SW 1271 (cell line): Measurements from ENCODE around the gene KCNH8.

ENCODE experiments used
- DNase-seq, 2 experiments: peaks; one replicate each; lab custom pipeline; 2025; lab: John Stamatoyannopoulos, UW

Gene KCNH8

DNA sequence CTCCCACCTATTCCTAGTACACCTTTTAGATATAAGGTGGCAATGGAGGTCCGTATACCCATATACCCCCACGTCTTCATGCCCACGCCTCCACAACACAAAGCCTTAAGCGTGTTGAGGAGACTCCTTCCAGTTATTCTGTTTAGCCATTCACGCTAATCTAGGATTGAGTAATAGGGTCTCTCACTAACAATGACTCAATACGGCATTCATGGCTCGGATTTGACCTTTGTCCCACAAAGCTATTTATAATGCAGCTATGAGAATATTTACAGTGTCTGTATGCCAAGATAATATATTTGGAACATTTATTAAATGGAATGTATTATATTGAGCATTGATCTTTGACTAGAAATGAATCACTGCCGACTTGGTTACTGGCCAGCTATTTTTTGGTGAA lies 215.8 kb downstream of the KCNH8 start:
- DNase-seq = no peak

DNA sequence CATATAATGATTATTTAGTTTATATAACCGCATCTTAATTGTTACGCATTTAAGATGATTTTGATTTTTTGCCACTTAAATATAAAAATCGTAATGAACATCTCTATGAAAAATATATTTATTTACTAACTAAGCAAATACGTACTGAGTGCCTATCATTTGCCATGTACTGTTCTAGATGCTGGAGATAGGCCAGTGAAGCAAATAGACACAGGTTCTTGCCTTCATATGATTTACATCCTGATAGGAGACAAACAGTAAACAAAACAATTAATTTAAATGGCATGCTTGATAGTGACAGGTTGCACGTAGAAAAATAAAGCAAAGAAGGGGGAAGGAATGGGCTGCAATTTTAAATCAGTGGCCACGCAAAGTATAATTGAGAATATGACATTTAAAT lies 217.2 kb downstream of the KCNH8 start:
- no peak for DNase-seq

DNA sequence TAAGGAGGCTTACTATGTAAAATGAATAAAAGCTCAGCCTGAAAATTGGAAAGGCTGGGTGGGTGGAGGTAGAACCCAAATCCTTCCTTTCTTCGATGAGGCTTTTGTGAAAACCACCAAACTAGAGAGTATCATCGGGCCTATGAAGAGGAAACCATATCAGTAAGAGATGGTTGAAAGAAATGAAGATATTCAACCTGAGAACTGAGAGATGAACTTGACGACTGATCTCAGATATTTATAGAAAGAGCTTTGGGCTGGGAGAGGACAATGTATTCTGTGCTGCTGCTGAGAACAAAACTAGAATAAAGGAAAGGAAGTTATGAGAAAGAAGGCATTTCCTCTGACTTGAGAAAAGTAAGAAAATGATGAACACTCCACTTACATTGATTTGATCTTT lies 236.6 kb downstream of the KCNH8 start:
- no peak for DNase-seq

DNA sequence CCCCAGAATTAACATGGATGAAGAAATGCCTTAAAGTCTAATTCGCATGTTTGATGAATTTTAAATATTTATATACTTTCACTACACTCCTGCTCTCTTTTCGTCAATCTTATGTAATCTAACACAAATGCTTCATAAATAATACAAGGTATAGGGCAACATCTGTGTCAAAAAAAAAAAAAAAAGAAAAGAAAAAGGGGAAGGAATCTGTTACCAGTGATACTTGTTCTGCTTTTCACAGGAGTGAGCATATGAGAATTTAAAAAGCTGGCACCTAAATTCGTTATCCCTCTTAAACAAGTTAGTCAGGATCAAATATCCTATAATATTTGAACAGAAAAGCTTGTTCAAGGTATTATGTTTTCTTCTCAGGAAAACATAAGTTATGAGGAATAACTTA lies 243.8 kb downstream of the KCNH8 start:
- no peak for DNase-seq

DNA sequence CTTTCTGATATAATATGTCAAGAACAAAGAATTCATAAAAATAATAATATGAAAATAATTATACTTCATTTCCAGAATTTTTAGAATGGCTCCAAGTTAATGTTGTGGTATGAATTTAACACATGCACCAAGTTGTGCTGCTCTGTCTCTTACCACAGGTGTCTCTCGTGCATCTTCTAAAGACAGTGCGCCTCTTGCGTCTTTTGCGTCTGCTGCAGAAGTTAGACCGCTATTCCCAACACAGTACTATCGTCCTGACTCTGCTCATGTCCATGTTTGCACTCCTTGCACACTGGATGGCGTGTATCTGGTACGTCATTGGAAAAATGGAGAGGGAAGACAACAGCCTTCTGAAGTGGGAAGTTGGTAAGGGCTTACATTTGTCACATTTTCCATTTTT lies 246.6 kb downstream of the KCNH8 start:
- no peak for DNase-seq

DNA sequence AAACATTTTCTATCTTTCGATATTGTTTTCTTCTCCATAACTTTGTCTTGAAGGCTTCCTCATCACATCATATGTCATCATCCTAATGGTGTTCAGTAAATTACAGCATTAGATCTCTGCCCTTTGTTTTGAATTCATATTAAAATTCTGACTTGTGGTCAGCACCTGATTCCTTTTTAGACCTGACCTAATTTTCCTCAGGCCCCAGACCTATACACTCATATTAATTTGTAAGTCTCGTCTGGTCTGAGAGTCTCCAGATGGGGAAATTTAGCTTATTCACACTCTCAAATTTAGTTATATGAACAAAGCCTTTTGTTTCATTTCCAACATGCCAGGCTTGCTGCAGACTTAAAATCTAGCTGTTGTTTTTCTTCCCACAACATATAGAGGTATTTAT lies 248.4 kb downstream of the KCNH8 start:
- DNase-seq = no peak

DNA sequence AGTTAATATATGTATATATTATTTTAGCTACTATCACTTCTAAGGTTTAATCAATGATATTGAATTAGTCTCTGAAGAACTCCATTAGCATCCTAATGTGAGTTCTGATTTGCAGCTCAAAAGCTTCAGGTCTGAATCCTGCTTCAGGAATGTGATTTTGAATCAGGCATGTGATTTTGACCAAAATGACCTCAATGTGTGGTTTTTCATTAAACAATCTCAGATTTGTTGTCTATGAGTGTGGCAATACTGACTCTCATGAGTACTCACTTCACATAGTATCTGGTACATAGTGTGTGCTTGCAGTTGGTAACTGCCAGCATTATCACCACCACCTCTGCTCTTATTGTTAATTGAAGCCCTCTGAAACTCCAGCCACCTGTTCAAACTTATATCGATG lies 251.0 kb downstream of the KCNH8 start:
- no peak for DNase-seq

DNA sequence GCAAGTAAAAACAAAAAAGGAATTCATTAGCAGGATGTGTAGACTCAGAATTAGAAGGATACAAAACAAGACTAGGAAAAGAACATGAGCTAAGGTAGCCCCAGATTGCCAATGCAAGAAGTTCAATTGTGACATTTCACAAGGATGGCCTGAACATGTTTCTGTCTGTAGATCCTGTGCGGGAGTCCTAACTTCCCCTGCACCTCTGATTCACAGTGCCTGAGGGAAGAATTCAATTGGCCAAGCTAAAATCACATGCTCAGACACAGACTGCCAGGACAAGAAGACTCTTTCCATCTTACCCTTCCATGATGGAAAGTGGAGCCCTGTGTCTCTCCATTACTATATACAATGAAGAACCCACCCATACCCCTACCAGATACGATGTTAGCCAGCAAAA lies 251.5 kb downstream of the KCNH8 start:
- no peak for DNase-seq

DNA sequence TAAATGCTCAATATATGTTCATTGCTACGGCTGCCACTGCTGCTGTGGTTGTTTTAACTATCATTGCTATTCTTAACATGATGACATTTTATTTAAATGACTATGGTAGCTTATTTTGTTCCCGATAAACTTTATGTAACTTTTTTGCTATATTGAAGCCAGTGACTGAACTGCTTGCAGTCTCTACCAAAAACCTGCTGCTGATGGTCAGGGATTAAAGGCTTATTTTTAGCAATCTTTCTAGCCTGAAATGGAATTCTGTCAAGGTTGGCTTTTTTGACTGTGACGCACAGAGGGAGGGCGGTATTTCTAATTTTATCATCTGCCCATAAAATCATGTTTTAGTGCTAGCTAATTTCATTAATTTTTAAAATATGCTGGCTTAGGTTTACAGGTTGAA lies 271.8 kb downstream of the KCNH8 start:
- DNase-seq = no peak

DNA sequence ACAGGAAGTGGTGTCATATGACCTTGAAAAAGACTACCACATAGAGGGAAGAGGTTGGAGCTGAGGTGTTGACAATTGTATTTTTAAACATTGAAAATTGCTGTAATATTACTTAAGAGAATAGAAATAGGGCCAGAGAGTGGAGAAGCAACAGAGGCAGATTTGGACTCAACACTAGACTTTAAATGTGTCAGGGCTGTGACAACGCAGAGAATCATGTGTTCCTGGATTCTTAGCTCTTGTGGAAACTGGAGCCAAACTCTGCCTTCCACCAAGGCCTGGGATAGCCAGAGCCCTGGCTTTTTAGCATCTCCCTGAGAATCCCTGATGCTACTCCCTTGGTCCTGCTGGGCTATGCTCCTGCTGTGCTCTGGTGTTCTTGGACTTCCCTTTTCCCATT lies 277.5 kb downstream of the KCNH8 start:
- DNase-seq = no peak

DNA sequence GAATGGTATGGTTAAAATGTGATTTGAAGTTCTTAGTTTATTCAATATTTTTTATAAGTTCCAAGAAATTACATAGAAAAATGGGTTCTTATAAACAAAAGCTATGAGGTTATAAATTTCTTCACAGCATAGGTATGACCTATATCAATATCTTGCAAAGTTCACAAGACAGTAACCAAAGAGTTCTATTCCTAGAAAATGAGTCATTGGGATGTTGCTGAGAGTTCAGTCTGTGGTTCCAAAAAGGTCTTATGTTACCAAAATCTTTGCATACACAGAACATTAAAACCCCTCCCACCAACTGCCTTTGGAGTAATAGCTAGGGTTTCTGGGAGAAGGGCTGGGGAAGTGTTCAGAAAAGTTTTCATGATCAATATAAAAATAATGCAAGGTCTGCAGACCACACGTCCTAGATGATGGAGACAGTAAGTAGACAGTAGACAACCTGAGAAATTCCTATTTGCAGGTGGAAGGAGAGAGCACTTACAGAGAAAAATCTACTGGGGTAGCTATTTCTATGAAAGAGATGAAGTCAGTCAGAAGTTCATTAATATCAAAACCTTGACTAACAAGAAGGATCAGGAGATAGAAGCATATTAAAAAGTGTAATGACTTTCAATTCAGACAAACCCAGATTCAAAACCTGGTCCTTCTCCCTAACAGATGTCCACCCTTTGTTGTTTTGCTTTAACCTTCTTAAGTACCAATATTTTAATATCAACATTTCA lies 279.3 kb downstream of the KCNH8 start:
- DNase-seq = no peak

DNA sequence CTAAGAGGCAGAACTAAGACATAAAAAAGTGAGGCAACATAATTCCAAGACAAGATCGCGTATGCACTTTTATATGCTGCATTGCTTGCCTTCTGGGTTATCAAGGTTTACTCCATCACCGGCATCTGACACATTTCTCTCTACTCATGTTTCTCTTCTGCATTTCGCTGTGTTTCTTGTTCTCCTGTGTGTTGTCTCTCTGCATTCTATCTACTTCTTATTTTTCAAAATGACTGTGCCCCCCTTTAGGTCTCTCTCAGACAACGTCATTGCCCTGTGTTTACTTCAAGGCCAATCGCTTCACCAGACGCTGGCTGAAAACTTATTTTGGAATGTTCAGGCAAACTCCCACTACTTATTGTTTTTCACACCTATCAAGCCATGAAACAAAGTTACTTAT lies 280.4 kb downstream of the KCNH8 start:
- DNase-seq = no peak

DNA sequence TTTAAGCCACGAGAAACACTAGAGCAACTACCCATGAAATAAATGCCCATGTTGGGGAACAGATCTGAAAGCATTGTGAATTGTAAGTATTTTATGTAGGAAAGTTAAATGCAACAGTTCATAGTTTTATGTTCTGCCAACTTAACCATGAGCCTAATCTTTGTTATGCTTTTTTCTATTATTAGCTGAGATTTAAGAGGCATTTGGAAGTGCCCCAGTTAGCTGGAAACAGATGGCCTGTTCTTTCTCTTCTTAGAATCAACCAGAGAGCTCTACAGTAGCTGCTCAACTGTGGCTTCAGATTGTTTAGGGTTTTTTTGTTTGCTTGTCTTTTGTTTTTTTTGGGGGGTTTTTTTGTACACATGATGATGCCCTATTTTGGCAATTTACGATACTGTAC lies 284.4 kb downstream of the KCNH8 start:
- DNase-seq = no peak

DNA sequence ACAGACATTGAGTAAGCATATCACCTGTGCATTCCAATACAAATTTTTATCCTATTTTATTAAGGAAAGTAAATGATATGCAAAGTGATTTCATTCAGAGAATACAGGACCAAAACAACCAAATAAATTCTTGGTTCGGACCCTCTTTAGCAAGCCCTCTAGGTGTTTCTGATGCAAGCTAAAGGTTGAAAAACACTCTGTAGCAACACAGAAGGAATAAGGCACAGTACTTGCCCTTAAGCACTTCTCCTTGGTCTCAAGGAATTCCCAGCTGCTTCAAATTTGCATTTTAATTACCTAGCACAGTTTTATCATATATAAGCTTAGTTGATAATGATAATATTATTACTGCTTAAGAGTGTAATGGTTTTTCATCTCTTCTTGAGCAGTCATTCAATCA lies 288.4 kb downstream of the KCNH8 start:
- DNase-seq = no peak

DNA sequence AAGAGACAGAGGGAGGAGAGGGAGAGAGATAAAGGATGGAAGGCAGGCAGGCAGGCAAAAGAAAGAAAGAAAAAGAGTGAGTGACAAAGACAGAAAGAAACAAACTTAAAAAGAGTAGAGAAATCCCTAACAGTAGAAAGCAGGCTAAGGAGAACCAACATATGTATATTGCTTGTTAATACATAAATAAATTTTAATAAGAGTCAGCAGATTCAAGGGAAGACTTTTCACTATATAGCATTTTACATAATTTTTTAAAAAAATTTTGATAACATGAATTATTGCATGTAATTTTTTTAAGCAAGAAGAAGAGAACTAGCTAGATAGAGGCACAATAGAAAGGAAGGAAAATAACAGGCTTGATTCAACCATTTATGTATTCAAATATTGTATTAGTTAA lies 291.6 kb downstream of the KCNH8 start:
- DNase-seq = no peak

DNA sequence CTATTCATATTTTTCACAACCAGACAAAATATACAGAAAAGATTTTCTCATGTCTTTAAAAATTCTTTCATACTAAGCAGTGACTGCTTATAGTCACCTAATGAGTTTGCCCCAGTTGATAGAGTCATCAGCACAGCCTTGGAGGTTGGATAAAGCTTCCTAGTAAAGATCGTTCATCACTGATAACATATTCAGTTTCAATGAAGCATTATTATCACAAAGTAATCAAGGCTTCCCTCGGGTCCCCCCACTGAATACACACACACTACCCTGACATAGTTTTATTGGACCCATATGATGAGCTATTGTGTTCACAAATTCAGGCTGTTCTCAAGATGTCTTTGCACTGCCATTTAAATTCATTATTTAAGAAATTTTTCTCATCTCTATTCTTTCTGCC lies 297.8 kb downstream of the KCNH8 start:
- no peak for DNase-seq

DNA sequence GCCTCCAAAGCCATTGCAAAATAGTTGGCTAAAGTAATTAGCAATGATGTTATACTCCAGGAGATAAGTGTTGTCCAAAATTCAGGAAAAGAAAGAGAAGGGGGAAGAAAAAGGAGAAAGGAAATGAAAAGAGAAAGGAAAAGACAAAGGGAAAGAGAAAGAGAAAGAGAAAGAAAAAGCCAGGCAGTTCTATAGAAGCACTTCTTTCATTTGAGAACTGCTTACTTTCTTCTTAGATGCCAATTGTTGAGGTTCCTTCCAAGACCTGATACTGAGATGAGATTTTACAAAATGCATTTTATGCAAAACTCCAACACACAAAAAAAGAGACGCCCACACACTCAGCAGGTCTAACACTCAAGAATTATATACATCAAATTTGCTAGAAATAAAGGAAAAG lies 298.4 kb downstream of the KCNH8 start:
- DNase-seq = no peak

DNA sequence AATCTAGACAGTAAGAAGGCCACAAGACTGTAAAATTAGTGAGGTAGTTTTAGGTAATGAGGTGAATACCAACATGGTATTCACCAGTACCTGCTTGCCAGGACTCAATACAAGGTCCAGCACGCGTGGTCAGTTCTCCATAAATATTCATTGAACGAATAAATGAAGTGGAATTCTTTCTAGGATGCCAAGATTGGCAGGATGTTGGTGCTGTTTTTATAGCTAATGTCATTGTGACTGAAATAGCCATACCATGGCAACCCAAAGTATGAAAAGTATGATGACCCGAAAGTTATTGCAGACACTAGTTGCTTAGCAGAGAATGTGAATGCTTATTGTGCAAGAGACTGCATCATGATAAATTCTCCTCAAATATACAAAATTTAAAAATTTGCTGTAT lies 307.2 kb downstream of the KCNH8 start:
- DNase-seq = no peak

DNA sequence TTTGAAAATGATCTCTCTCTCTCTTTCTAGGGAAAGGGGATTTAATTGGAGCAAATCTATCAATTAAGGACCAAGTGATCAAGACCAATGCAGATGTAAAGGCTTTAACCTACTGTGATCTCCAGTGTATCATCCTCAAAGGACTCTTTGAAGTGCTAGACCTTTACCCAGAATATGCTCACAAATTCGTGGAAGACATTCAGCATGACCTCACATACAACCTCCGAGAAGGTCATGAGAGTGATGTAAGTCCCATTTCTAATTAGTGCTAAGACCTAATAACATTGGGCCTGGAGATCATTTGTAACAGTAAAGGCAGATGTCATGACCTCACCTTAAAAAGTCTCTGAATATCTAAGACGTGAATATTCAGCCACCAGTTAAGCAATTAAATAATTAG lies 308.4 kb downstream of the KCNH8 start:
- no peak for DNase-seq

DNA sequence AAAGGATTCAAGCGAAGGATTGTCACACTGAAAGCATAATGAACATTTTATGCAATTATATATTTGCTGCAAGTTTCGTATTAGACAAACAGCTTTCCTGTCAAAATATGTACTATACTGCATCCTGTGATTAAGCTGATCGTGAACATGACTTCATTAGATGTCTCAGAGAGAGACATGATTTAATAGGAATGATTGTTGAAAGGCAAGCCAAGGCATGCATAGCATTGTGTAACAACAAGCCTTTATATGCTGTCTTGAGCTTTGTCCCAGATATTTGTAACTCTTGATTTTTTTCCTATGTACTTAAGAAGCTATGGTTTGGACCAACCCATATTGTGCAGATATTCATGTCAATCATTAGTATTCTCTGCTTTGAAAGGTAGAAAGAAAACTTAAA lies 309.1 kb downstream of the KCNH8 start:
- no peak for DNase-seq

DNA sequence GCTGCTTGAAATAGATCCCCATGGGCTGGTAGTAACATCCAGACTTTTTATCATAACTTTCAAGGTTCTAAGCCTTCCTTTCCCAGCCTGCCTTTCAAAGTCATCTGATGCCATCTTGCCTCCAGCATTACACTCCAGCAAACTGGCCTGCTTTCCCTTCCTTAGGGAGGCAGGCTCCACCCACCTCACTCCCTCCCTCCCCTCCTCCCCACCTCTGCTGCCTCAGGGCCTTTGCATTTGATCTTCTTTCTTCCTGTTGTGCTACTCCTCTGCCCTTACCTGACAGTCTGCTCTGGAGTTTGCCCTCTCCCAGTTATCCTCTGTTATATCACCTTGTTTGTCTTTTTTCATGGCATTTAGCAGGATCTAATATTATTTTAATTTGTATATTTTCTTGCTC lies 319.5 kb downstream of the KCNH8 start:
- DNase-seq = no peak

DNA sequence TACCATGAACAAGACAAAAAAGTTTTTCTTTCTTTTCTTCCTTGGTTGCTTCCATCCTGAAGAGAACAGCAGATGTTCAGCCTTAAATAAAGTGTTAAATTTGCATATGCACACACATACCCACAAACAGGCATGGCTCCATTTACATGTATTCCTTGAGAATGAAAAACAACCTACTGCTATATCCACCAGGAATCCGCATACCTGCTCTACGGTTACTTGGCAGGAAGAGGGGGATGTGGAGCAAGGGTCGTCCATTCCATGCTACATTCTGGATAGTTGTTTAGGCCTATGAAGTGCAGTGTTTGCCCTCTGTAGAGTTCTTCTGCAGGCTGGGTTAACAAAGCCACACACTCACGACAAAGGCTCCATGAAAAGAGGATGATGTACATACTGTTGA lies 322.8 kb downstream of the KCNH8 start:
- no peak for DNase-seq

DNA sequence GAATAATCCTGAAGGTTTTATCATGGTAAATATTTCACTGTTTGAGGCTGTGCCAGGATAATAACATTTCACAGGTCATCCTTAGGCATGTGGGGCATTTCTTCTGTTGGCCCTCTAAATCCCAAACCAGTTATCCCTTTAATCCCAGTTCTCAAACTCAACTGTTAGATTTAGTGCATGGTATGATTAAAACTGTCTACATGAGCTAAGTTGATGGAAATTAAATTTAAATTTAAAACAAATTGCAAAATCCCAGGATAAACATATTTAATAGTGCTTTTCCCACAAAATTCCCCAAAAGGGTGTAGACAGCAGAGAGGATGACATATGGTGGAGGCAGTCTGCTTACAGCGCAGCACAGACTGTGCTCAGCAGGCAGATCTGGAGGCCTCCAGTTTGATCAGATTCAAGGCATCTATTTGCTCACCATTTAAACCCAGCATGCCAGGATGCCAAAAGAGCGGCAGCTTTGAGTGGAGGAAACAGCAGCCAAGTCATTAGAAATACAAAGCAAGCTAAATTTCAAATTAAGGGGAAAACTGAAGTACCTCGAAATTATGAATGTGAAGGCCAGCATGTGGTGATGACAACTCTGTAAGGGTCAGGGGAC lies 325.8 kb downstream of the KCNH8 start:
- no peak for DNase-seq

DNA sequence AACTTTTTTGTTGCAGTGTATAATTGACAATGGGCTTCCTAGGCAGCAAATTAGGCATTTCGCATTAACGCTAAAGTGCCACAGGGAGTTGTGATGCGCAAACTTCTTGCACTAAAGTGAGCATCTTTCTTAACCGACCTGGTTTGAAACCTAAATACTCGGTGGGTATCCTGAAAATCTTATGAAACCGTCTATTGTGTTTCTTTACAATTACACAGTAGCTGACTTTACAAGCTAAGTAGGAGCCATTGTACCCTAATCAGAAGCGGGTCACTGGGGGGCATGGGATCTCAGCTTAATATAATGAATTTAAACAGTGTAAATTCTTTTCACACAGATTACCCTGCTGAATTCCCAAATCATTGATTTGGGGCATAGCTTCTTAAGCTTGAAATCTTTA lies 328.0 kb downstream of the KCNH8 start:
- no peak for DNase-seq
